Neural progenitor cell (in vitro differentiated cells): Measurements from ENCODE around the gene KHDRBS1.

ENCODE experiments used
- EZH2 ChIP-seq: fragments of 200-600 bp; sonication (generic); IDR thresholded peaks from 2 replicates; pipeline ENCODE4 v1.6.1; 2017; ENCODE audit warnings: antibody characterized with exemption, mild to moderate bottlenecking, moderate library complexity
- EZH2phosphoT487 ChIP-seq: fragments of 200-600 bp; sonication (generic); IDR thresholded peaks from 2 replicates; pipeline ENCODE4 v1.6.1; 2017; ENCODE audit warnings: antibody characterized with exemption
- TF ChIP-seq, protein P1 (sequence below): fragments of 200-600 bp; sonication (generic); IDR thresholded peaks from 2 replicates; pipeline ENCODE4 v1.5.1; 2017; ENCODE audit warnings: antibody characterized with exemption, mild to moderate bottlenecking

DNA sequence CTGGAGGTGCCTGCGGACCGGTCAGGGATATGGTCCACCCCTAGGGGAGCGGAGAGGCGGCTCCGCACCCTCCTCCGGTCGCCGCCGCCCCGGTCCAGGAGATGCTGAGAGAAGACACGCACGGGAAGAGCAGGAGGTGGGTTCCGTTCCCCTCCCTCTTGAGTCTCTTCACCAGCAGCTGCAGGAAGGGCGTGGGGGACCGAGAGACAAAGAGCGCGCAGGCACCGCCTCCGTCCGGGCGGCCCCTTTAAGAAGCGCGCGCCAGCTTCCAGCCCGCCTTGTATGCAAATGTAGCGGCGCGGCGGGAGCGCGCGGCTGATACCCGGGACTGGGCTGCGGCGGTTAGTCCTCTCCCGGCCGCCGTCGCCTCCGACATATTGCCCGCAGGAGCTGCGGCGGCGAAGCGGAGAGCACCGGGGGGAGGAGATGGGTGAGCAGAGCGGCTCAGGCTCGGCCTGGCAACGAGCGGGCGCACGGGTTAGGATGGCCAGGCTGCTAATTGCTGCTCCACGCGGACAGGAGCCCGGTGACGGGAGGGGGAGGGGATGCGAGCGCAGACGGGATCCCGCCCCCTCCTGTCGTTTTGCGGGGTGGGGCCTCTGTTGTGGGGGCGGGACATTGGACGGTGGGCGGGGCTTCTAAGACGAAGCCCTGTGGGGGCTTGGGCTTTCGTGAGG, 59.1 kb downstream of the KHDRBS1 start, which contains the start of gene TMEM39B:
- TF ChIP-seq, protein P1, sequence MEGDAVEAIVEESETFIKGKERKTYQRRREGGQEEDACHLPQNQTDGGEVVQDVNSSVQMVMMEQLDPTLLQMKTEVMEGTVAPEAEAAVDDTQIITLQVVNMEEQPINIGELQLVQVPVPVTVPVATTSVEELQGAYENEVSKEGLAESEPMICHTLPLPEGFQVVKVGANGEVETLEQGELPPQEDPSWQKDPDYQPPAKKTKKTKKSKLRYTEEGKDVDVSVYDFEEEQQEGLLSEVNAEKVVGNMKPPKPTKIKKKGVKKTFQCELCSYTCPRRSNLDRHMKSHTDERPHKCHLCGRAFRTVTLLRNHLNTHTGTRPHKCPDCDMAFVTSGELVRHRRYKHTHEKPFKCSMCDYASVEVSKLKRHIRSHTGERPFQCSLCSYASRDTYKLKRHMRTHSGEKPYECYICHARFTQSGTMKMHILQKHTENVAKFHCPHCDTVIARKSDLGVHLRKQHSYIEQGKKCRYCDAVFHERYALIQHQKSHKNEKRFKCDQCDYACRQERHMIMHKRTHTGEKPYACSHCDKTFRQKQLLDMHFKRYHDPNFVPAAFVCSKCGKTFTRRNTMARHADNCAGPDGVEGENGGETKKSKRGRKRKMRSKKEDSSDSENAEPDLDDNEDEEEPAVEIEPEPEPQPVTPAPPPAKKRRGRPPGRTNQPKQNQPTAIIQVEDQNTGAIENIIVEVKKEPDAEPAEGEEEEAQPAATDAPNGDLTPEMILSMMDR = no peak
- TF ChIP-seq EZH2 (no peak), EZH2phosphoT487 (no peak)
